K562 (cell line): ENCODE results near the gene RUFY2. TPM values are rescaled to one million over a fixed set of nuclear protein-coding genes. Genes with fewer than 3 reads are reported as not detected.

Source experiments
- ATF7 ChIP-seq: fragments of 450-650 bp; IDR thresholded peaks from 2 replicates; pipeline ENCODE4 v1.7.1; 2014; ENCODE audit warnings: mild to moderate bottlenecking, moderate library complexity
- GTF2A2 ChIP-seq: IDR thresholded peaks from 2 replicates; pipeline ENCODE4 v1.6.1; 2016; ENCODE audit warnings: mild to moderate bottlenecking, missing genetic modification characterization, missing compliant biosample characterization
- NFRKB ChIP-seq: fragments of 450-650 bp; IDR thresholded peaks from 2 replicates; pipeline ENCODE4 v1.6.1; 2016; ENCODE audit warnings: low read depth
- TOE1 ChIP-seq, 2 experiments: fragments of 450-650 bp in 1 of 2; sonication (generic) in 1 of 2; formaldehyde crosslinking in 1 of 2; IDR thresholded peaks; 2 replicates each; pipeline versions ENCODE4 v1.7.1 to v1.8.0; 2016 to 2022; ENCODE audit warnings: borderline replicate concordance in 2 of 2, mild to moderate bottlenecking in 2 of 2, antibody characterized with exemption in 1 of 2, inconsistent platforms in 1 of 2, low read depth in 1 of 2, missing genetic modification reagents in 1 of 2, moderate library complexity in 1 of 2
- ZBTB40 ChIP-seq, 2 experiments: fragments of 450-650 bp in 1 of 2; sonication (generic) in 1 of 2; formaldehyde crosslinking in 1 of 2; IDR thresholded peaks; 2 replicates each; pipeline versions ENCODE4 v1.7.1 to v1.9.0; 2016 to 2022; ENCODE audit warnings: inconsistent platforms in 1 of 2, mild to moderate bottlenecking in 1 of 2, missing genetic modification reagents in 1 of 2
- ZNF318 ChIP-seq, 2 experiments: fragments of 450-650 bp; IDR thresholded peaks; 2 replicates each; pipeline ENCODE4 v1.6.1; 2016; ENCODE audit warnings: mild to moderate bottlenecking in 2 of 2, borderline replicate concordance in 1 of 2, low read depth in 1 of 2, moderate library complexity in 1 of 2
- polyA plus RNA-seq, 8 experiments: library from polyadenylated mRNA; depleted of rRNA in 4 of 8; stranded (reverse) in 5 of 8; unstranded in 3 of 8; fragments of >200 nt; fragmentation: Nextera tagmentation in 2 of 8; fragmentation: Illumina TruSeq in 1 of 8; extraction: Ambion mirVana in 2 of 8; extraction: Trizol in 1 of 8; gene quantifications; 2 replicates each; pipeline versions ENCODE4 v1.2.1 to v1.2.3, GENCODE V29; 2011 to 2014; ENCODE audit warnings: inconsistent platforms in 1 of 8, missing spikeins in 1 of 8
- total RNA-seq, 7 experiments: library from RNA; depleted of rRNA in 6 of 7; stranded (reverse); fragments of >200 nt in 6 of 7; fragmentation: Illumina TruSeq in 2 of 7; extraction: Trizol in 2 of 7; gene quantifications; 2 replicates each; pipeline versions ENCODE4 v1.2.1 to v1.2.3, GENCODE V29; 2011 to 2021; ENCODE audit warnings: low replicate concordance in 1 of 7

The RUFY2 gene
- total and polyA plus RNA-seq, 9 of the 15 experiments (the other 6 are each of a cell fraction or from before 2014, with no cell fraction given): 3.7 to 20.1 (median 12.6) TPM

- TF ChIP-seq ZNF318 (IDR thresholded peaks at IDR 0.05; ENCODE audit: borderline replicate concordance in 1 of 2, low read depth in 1 of 2) (0 out of 4 replicates have a peak, but pooled peaks of 1 of the 2 experiments have one; percentile 41), NFRKB (0 out of 2 replicates have a peak, but pooled peaks have one; percentile 42), ATF7 (peak; percentile 43; the same call in 1 of the 2 replicates), ZBTB40 (IDR thresholded peaks at IDR 0.05) (0 out of 2 replicates have a peak, but pooled peaks have one; percentile 47), ZBTB40 (CRISPR knock-in tag; IDR thresholded peaks at IDR 0.05) (no peak), GTF2A2 (tag) (0 out of 2 replicates have a peak, but pooled peaks have one; percentile 26), TOE1 (IDR thresholded peaks at IDR 0.05; ENCODE audit: borderline replicate concordance) (peak; percentile 93), TOE1 (CRISPR knock-in tag; IDR thresholded peaks at IDR 0.05; ENCODE audit: borderline replicate concordance, low read depth) (no peak)
Observed at GRCh38 chr10:68327889-68328786, 78.9 kb downstream of the RUFY2 start (continued).
